Superior temporal gyrus (tissue), 1 donor: ENCODE results near the gene CBARP.

Experiments used
- DNase-seq: peaks from one replicate; pipeline ENCODE4 v3.0.0-alpha.2; 2016; ENCODE audit errors: extremely low spot score

Gene CBARP

GRCh38 chr19:1265615-1266128, 27.9 kb upstream of the CBARP start:
- DNase-seq = peak; percentile 9

DNA sequence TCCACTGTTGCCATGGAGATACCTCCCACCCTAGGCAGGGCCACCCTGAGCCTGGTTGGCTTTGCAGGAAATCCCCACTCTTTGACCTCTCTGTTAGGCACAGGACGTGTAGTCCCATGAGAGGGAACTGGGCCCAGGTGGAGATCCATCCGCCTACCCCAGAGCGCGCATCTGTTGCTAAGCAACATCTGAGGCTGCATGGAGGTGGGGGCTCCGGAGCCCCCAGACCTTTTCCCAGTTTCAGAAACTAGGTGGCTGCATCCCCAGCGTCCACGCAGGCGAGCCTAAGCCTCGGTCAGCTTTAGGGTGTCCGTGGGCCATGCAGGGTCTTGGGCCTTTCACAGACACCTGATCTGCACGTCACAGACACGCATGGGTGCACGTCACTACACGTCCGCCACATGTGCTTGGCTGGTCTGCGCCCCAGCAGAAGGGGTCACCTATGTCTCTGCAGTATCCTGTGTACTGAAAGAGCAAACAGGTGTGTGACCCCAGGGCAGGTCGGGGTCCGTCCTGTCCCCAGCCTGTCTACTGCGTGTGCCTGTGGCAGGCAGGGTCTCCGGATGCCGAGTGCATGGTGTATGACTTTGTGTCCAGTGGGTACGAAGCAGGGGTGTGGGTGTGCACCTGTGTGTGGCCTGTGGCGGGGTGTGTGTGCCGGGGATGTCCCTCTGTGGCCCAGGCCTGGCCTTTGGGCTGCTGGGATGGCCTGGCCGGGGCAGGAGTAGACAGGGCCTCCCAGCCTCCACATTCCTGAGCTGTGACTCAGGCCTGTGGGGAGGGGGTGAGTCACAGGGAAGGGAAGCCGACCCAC, 27.2 kb upstream of the CBARP start:
- peak; percentile 11 for DNase-seq

DNA sequence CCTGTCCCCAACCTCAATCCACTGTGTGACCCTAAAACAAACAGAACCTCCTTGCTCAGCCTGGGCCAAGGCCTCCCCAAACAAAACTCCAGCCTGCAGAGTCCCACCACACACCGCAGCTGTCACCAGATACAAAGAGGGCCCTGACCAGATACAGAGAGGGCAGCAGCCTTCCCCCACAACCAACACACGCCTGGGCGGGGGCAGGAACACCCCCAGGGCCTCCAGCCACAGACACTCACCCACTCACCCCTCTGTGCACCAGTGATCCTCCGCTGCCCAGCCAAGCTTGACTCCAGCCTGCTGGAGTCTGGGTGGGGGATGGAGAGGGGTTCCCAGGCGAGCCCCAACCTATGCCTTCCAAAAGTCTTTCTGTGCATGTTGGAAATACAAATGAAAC, 25.4 kb upstream of the CBARP start:
- no peak for DNase-seq

GRCh38 chr19:1262623-1263123, 24.9 kb upstream of the CBARP start:
- DNase-seq = no peak

DNA sequence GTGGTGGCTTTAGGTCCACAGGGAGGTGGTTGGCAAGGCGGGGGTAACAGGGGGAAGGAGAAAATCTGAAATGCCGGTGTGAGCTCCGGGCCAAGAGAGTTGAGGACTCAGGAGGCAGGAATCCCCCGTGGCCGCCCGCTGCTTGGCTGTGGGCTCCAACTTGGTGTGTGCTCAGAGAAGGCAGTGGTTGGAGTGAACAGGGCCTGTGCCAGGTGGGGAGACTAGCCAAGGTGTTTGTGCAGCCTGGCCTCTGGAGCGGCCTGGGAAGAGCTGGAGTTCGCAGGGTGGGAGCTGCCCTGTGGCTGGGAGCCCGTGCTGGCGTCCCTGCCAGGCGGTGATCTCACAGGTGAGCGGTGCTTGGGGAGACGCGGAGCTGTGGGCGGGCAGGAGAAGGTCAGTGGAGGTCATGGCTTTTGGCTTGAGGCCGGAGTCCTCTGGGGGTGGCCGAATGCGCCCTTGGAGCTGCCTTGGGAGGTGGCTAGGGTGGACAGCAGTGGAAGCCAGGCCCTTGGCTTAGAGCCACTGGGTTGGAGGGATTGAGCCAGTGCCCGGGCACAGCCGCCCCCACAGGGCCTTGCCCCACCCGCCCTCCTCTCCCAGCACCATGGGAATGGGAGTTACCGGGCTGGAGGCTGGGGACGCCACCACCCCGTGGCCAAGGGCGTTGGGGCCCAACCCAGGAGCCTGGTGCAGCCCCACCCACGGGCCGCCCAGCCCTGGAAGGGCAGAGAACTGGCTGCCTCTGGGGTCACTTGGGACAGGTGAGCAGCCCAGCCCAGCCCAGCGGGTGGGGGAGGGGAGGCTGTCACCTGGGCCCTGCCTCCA, 24.2 kb upstream of the CBARP start:
- DNase-seq = peak; percentile 10

DNA sequence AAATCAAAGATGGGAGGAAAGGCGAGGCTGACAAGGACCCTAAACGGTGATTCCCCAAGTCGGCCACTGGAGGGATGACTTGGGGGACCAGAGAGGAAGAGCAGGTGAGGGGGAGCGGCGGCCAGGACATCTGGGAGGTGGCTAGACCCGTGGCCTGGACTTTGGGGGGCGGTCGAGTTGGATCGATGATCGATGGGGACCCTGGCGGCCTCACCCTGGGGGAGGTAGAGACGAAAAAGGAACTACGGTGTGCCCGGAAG, 23.7 kb upstream of the CBARP start:
- no peak for DNase-seq

DNA sequence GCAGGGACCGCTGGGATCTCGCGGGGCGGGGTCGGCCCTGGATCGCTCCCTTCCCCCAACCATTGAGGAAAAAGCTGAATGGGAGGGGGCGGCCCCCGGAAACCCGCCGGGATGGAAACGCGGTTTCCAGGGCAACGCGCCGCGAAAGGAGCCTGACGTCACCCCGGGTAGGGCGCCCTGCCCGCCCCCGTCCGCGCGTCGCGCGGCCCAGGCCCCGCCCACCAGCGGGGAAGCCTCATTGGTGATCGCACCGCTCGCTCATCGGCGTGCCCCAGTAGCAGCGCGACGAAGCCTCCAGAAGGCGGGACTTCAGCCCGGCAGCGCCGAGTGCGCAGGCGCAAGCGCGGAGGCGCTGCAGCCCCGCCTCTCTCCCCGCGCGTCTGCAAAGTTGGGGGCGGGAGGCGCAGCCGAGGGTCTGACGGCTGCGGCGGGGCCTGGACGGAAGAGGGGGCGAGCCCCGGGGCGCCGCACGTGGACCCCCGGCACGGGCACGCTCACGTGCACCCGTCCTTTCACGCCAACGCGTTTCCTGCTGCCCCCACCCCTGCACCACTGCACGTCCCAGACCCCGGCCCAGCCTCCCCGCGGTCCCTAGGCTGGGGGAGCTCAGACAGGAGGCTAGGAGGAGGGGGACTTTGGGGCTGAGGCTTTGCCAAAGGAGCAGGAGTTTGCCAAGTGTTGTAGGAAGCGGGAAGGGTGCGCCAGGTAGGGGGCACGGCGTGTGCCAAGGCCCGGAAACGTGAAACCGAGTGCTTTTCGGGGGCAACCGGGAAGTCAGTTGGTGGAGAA, 23.1 kb upstream of the CBARP start:
- DNase-seq = peak; percentile 97

DNA sequence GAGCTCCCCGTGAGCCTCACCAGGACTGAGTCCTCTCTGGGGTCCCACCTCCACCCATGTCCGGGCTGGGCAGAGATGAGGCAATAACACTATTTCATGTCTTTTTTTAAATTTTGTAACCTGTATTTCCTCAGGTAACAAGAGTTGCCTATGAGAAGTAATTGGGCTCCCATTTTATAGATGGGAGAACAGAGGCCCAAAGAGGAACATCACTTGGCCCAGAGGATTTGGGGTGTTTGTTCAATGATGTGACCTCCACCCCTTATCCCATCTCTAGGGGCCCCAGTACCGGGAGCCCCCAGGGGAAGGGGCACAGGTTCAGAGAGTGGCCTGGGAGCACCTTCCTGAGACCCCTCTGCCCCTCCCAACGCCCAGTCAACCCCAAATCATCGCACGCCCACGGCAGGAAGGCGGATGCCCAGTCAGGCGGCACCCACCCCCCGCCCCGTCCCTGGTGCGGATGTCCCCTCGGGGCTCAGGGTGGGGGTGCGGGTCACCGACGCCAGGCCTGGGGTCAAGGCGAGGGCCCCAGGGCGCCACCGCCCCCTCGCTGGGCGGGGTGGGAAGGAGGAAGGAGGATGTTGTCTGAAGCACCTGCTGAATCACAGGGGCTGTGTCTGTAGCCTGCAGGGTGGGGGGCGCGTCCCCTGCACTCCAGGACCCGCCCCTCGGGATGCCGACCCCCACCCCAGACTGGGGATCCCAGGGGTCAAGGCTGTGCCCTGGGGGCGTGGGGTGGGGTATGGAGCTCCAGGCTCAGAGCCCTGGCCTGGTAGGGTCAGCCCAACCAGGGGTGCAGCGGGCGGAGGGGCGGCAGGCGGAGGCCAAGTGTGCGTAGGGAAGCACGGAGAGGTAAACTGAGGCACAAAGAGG, 22.3 kb upstream of the CBARP start:
- DNase-seq = no peak

GRCh38 chr19:1259206-1259875, 21.5 kb upstream of the CBARP start:
- no peak for DNase-seq

- no peak for DNase-seq
Measured at GRCh38 chr19:1258707-1259205, 21.0 kb upstream of the CBARP start.

- DNase-seq = no peak
Measured at GRCh38 chr19:1258163-1258492, 20.3 kb upstream of the CBARP start.

DNA sequence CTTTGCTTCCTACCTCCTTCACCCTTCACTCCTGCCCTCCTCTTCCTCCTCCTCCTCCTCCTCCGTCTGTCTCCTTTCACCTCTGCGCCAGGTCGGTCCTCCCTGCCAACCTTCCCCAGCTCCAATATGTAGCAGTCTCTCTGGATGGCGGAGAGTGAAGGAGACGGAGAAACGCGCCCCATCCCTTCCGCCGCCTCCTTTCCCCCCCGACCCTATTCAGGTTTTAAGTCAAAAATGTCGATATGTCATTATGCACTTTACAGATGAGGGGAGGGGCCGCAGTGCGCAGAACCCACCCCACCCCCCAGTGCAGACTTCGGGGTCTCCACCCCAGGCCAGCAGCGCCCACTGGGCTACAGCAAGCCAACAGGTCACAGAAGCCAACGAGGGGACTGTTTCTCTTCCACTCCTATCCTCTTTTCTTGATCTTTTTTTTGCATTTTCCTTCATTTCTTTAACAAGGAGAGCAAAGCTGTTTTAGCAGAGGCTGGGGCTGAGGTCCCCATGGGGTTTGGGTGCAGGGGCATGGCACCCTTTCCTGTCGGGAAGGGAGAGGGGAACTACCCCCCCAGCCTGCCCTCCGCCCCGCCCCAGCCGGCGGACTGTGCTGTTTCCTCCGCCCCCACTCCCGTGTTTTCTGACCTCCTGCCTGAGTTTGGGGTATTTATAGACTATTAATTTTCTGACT, 19.8 kb upstream of the CBARP start:
- DNase-seq = no peak

DNA sequence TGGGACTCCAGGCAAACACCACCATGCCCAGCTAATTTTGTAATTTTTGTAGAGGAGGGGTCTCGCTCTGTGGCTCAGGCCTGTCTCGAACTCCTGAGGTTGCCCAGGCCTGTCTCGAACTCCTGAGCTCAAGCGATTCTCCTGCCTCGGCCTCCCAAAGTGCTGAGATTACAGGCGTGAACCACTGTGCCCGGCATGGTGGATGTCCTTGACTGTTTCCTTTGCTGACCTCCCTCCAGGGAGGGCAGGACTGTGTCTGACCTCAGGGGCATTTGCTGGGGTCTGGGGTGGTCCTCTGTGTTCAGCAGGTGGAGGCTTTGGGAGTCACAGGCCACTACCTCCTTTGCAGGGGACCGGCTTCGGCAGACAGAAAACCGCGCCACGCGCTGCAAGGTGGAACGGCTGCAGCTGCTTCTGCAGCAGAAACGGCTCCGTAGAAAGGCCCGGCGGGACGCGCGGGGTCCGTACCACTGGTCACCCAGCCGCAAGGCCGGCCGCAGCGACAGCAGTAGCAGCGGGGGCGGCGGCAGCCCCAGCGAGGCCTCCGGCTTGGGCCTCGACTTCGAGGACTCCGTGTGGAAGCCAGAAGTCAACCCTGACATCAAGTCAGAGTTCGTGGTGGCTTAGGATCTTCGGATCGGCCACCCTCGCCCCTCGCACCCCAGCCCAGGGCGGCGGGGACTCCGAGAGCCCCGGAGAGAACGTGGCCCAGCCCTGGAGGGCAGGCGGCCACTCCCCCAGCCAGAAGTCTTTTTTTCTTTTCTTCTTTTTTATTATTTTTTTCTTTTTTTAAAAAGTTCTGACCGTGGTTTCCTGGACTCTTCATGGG, 19.1 kb upstream of the CBARP start:
- DNase-seq = no peak

- DNase-seq = peak; percentile 79
Measured at GRCh38 chr19:1255186-1256161, 17.7 kb upstream of the CBARP start.

DNA sequence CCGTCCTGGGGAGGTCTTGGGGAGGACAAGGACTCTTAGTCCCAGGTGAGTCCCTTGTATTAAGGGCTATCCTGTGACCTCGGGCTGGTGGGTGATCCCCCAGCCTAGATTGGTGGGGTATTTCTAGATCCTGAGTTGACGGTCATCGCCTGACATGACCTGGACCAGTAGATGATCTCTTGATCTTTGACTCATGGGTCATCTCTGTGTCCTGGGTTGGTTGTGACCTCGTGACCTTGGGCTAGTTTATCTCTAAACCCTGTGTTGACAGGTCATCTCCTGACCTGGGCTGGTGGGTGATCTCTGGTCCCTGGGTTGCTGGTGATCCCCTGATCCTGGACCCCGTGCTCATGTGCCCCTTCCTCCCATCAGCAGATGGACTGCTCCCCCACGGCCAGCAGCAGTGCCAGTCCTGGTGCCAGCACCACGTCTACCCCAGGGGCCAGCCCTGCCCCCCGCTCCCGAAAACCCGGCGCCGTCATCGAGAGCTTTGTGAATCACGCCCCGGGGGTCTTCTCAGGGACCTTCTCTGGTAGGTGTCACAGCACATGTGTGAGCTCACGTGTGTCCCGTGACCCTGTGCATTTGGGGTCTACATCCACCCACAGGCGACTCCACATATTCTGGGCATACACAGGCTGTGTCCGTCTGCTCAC, 16.9 kb upstream of the CBARP start:
- peak; percentile 21 for DNase-seq

GRCh38 chr19:1254081-1254527, 16.3 kb upstream of the CBARP start:
- peak; percentile 60 for DNase-seq

- no peak for DNase-seq
Measured at GRCh38 chr19:1253514-1254080, 15.8 kb upstream of the CBARP start.
